ENCODE measurements around the gene PLCB2.
A peak's percentile ranks its signal among the peaks of the same experiment; 100 is the strongest.

The PLCB2 gene

GRCh38 chr15:40323953-40324937, 16.5 kb upstream of the PLCB2 start:
- peak; percentile 37 for DNase-seq

- peak; percentile 97 for DNase-seq
Measured at GRCh38 chr15:40323239-40323952, 15.7 kb upstream of the PLCB2 start, which contains the start of gene INAFM2. TSS of gene INAFM2 (plus strand) at chr15:40323692. CDS start at chr15:40324056, 364 bp downstream.

GRCh38 chr15:40322531-40323238, 14.9 kb upstream of the PLCB2 start:
- DNase-seq, result peak; percentile 85

DNA sequence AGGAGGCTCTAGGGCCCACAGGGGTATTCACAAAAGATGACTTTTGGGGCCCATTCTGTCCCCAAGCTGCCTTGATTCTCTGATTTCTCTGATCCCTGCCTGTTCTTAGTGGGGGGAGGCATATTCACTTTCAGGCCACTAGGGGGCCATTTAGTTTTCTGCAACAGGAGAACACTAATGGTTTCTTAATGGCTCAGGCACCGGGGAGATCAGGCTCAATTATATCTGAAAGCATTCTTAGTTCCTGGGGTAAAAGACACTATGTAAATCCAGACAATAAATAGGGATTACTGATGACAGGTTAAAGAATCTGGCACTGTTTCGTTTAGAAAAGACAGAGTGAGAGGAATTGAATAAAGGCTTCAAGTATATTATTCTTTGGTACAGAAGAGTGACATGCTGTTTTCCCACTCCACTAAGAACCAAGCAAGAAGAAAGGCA, 13.2 kb upstream of the PLCB2 start:
- DNase-seq, result peak; percentile 74

GRCh38 chr15:40320409-40320808, 12.7 kb upstream of the PLCB2 start:
- no peak for DNase-seq

DNA sequence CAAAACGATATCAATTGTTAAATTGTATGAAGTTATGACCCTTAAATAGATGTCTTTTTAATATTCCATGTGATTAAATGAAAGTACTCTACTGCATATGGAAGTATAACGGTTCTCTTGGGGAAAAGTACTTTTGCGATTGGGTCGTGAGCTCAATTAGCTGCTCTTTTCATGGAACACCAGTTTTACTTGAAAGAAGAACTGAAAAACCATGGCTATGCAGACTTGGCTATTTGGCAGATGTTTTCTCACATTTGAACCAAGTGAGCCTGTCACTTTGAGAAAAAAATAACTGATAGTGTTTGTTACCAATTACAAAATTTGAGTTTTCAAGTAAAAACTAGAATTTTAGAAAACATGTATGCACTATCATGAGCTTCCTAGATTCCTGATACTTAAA, 9.8 kb upstream of the PLCB2 start:
- no peak for DNase-seq

DNA sequence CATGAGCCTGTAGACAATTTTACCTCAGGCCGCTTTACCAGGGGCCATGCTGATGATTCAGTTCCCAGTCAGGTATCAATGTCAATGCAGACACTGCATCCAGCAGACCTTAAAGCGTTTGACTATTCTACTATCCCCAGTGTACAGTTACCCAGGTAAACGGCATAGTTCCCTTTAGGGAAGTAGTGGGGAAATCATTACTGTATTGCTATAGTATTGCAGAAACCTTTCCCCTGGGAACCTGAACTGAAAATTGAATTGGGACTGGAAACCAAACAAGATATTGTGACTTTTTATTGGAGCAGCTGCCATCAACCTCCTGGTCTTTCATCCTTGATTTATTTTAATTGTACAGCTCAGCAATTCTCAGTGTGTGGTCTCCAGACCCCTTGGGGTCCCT, 9.2 kb upstream of the PLCB2 start:
- no peak for DNase-seq

GRCh38 chr15:40314723-40315276, 7.1 kb upstream of the PLCB2 start:
- no peak for DNase-seq

- no peak for DNase-seq
Measured at GRCh38 chr15:40313531-40314398, 6.0 kb upstream of the PLCB2 start.

DNA sequence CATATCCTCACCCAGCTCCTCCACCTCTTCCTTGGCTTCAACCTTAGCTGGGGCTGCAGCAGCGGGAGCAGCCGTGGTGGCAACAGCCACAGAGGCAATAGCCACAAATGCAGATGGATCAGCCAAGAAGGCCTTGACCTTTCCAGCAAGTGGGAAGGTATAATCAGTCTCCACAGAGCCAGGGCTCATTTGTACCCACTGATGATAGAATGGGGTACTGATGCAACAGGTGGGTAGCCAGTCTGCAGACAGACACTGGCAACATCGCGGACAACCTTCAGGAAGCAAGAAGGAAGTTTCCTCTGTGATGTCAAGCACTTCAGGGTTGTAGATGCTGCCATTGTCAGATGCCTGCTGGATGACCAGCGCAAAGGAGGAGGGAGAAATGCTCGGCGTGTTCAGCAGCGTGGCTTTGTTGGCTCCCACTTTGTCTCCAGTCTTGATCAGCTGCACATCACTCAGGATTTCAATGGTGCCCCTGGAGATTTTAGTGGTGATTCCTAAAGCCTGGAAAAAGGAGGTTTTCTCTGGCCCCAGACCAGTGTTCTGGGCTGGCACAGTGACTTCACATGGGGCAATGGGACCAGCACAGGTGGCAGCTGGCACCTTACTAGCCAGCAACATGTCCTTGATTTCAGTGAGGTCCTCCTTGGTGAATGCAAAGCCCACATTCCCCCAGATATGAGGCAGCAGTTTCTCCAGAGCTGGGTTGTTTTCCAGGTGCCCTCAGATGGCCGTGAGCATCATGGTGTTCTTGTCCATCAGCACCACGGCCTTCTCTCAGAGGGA, 4.8 kb upstream of the PLCB2 start:
- no peak for DNase-seq

- no peak for DNase-seq
Measured at GRCh38 chr15:40310993-40311392, 3.3 kb upstream of the PLCB2 start.

- DNase-seq, result peak; percentile 34
Measured at GRCh38 chr15:40310001-40310959, 2.5 kb upstream of the PLCB2 start.

GRCh38 chr15:40309344-40309862, 1.7 kb upstream of the PLCB2 start:
- no peak for DNase-seq

GRCh38 chr15:40306908-40307307, 827 bp downstream of the PLCB2 start:
- no peak for DNase-seq

- no peak for DNase-seq
Measured at GRCh38 chr15:40306371-40306770, 1.4 kb downstream of the PLCB2 start.

GRCh38 chr15:40305281-40305680, 2.5 kb downstream of the PLCB2 start:
- DNase-seq, result no peak

- DNase-seq, result no peak
Measured at GRCh38 chr15:40303576-40303975, 4.2 kb downstream of the PLCB2 start.

GRCh38 chr15:40302981-40303380, 4.8 kb downstream of the PLCB2 start:
- no peak for DNase-seq

GRCh38 chr15:40302288-40302886, 5.3 kb downstream of the PLCB2 start:
- no peak for DNase-seq
